GM18909 (cell line): ENCODE data around the gene TOP1.
A peak's percentile ranks its signal among the peaks of the same experiment; 100 is the strongest.

Source experiments
- ATAC-seq: cut with Tn5 transposase; IDR thresholded peaks from one replicate; pipeline ENCODE4 v1.9.1; 2021; ENCODE audit warnings: mild to moderate bottlenecking; ENCODE audit not compliant: unreplicated experiment, poor library complexity

Gene TOP1

DNA sequence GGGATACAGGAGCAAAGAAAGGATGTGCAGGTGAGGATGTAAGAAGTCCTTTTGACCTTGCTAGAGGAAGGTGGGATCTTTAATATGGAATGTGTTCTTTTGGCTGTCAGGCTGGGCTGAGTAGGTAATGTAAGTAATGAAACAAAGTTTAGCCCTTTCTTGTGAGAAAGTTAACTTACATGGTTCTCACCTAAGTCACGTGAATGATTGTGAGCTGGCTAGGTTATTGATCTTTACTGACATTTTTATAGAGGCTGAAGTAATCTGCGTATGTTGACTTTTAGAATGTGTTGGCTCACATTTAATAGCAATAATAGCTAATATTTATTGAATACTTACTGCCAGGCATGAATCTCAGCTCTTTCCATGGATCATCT, 2.6 kb downstream of the TOP1 start:
- no peak for ATAC-seq

DNA sequence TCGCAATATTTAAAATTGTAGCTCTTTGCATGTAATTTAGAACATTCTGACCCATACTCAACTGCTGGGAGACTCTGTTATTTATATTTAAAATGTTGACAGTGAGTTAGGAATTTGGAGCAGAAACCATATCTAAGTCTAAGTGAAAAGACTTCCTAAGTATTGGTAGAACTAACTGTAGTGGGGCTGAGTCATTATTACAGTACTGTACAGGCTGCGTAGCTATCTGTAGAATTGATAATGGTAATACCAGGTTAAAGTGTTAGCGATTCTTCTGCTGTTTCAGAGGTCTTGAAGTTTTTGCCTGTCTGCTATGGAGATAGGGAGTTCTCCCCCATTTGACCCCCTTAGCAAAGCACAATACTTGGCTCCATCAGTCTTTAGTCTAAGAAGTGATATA, 3.6 kb downstream of the TOP1 start:
- no peak for ATAC-seq

DNA sequence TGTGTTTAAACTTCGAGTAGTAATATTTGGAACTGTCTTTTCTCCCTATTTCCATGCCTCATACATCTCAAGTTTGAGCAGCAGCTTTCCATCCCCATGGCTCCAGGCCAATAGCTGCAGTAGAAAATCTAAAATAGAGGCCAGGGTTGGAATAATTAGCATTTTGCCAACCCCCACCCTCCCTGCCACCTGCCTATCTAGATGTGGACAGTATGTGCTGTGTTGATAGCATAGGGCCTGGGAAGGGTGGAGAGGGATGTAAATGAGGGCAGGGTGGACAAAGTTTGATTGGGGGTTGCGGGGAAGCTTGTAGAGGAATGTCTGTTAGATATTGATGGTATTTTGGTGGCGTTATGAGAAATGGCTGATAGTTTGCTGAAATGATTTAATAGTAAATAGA, 5.6 kb downstream of the TOP1 start:
- no peak for ATAC-seq

DNA sequence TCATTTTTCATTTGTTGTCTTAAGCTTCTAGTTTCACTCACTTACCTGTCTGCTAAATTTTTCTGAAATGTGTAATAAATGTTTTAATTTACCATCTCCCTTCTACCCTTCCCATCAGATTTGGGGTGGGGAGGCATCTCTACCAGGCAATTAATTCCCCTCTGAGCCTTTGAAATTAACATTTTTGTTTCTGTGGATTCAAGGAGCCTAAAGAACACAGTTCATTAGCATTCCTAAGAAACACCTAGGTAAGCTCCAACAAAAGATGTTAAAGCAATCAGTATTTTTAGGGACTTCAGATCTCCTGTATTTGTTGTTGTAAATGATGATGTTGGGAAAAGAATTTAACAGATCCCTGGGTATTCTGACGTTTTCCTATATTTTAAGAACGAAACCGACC, 6.6 kb downstream of the TOP1 start:
- ATAC-seq, result no peak

DNA sequence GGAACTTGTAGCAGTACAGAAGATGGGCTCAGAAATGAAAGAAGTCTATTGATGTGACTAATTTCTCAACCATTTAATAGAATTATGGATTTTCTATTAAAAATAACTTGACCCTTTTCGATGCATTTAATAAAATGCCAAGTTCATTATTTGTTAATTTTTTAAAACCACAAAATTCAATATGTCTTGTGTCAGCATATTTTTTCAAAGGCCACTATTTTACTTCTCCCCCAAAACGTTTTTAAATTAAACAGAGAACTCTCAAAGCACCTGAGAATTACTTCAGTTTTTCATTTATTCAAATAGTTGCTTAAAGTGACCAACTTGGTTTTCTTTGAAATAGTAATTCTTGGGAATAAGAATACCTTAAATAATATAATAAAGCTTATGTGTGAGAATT, 8.6 kb downstream of the TOP1 start:
- ATAC-seq, result no peak

DNA sequence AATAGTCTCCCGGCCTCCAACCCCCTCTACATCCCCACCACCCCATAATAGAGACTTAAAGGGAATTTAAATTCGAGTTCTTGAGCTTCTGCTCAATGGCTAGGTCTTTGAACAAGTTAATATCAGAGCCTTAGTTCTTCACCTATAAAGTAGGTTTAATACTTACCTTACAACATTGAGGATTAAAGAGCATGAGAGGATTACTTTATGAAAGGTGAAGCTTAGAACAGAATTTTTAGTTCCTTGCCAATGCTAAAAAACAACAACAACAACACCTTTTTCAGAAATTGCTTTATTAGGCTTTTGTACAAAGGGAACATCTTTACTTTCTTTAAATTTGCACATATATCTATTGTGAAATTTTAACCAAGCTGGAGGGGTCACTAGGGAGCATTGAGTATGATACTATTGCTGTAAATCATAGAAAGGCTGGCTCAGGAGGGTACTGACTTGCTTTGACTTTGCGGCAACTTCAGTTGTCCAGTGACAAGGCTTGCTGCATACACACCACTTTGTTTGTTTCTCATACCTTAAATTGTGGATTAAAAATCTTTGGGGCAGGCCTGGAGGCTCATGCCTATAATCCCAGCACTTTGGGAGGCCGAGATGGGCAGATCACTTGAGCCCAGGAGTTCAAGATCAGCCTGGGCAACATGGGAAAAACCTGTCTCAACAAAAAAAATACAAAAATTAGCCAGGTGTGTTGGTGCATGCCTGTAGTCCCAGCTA, 9.7 kb downstream of the TOP1 start:
- ATAC-seq, result no peak

DNA sequence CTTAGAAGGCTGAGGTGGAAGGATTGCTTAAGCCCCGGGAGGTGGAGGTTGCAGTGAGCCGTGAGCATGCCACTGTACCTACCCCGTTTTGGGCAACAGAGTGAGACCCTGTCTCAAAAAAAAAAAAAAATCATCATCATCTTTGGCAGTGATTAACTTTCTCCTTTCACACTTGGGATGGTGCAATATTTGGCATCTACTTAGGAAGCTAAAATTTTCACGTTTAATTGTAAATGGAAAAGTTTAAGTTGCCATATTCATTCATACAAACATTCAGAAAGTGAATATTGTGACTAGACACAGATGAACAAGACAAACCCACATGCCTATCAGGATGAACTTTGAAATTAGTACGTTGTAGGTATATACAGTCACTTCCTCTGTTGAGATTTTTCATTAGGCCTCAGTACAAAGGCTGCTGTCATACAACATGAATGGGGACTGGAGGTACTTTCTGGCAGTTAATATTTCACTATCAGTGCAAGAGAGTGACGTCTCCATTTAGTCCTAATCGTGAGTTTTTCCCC, 10.3 kb downstream of the TOP1 start:
- ATAC-seq, result peak; percentile 72

DNA sequence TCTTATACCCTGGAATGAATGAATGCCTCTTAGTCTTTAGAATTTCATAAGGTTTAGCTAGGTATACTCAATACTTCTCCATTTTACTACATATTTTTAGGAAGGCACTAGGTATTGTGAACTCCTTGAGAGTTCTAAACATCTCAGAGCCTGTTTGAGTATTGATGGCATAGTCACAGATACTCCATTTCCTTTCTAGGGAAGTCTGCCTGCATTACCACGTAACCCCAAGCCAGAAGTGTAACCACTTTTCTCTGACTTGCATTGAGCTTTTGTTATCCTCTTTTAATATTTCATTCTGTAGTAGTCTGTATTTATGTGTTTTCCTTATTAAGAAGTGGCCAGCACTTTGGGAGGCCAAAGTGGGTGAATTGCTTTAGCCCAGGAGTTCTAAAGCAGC, 12.2 kb downstream of the TOP1 start:
- ATAC-seq, result no peak

DNA sequence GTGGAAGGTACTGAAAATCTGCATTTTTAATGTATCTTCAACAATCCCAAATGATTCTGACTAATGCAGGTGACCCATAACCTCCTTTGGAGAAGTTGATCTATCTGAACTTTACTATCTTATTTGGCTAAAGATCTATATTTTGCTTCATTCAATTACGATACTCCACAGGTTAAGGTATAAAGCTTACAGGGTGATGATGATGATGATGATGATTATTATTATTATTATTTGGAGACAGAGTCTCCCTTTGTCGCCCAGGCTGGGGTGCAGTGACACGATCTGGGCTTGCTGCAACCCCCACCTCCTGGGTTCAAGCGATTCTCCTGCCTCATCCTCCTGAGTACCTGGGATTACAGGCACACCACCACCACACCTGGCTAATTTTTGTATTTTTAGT, 13.1 kb downstream of the TOP1 start:
- ATAC-seq, result no peak

DNA sequence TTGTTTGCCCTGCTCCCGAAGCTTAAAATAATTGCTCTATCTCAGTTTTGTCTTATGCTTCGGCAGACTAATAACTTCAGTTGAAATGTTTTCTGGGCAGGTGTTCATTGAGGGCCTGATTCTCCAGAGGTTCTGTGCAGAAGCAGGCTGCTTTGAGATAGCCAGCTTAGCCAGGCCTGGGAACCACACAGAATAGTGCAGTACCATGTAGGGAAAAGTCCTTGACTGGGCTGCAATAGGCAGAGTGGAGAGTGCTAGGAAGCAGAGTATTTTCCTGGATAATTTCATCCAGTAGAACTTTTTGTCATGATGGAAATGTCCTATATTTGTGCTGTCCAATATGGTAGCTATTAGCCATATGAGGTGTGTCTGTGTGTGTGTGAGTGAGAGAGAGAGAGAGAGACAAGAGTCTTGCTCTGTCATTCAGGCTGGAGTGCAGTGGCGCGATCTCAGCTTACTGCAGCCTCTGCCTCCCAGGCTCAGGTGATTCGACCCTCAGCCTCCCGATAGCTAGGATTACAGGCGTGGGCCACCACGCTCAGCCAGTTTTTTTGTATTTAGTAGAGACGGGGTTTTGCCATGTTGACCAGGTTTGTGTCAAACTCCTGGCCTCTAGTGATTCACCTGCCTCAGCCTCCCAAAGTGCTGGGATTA, 15.9 kb downstream of the TOP1 start:
- ATAC-seq, result no peak

DNA sequence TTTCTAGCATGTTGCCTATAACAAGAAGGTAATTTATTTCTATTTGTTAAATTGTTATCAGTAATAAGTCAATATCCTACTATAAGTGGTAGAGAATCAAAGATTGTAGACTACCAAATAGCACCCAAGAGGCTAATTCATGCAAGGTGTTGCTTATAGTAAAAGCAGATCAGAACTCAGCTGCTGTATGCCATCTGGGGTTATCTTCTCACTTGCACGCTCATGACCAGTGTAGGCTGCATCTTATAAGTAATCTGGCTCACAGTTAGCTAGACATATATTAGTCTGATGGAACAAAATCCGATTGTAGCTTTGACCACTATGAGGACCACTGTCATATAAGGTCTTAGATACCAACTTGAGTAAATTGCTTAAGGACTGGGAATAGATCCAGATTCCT, 17.0 kb downstream of the TOP1 start:
- no peak for ATAC-seq

DNA sequence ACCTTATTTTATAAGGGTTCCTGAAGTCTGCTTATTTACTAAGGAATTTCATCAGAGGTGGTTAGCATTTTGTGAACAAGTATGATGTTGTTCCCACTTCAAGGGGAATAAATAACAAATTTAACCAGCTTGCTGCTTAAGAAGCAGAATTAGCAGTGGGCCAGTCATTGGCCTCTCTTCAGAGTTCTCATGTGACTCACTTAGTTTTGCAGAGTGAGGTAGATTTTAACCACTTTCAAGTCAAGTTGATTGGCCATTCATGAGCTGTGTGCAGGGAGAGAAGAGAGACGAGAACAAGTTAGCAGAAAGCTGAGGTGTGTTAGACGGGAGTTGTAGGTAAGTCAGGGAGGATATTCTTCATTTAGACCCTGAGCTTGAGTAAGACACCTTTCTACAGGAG, 18.1 kb downstream of the TOP1 start:
- no peak for ATAC-seq

DNA sequence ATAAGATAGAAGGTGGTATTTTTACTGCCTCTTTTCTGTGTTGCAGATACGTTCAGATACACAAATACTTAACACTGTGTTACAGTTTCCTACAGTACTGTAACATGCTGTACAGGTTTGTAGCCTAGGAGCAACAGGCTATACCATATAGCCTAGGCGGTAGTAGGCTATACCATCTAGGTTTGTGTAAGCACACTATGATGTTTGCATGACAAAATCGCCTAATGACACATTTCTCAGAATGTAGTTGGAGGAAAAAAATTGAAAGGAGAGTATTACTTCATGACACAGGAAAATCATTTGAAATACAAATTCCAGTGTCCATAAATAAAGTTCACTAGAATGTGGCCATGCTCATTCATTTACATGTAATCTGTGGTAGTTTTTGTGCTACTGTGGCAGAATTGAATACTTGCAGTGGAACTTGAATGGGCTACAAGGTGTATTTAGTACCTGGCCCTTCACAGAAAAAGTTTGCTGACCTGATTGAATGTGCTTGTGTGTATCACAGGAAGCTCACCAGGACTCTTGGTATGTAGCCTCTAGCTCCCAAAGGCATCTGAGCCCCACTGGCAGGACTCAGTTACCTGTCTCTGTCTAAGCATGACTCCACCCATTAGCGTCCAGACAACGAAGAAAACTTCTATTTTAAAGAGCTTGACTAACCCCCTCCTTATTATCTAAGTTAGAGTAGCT, 18.8 kb downstream of the TOP1 start:
- peak; percentile 13 for ATAC-seq

DNA sequence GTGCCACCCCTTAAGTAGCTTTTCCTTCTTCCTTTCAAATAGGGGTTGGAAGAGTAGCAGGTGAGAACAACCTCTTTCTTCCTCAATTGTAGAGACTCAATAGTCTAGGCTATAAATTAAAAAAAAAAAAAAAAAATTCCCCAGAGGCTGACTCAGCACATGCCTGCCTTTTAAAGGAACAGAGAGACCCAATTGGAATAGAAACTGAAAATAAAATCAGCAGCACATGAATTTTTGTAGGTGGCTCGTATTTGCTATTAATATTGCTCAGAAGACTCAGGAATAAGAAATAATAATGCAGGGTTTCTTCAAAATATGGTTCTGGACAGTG, 19.3 kb downstream of the TOP1 start:
- peak; percentile 46 for ATAC-seq

DNA sequence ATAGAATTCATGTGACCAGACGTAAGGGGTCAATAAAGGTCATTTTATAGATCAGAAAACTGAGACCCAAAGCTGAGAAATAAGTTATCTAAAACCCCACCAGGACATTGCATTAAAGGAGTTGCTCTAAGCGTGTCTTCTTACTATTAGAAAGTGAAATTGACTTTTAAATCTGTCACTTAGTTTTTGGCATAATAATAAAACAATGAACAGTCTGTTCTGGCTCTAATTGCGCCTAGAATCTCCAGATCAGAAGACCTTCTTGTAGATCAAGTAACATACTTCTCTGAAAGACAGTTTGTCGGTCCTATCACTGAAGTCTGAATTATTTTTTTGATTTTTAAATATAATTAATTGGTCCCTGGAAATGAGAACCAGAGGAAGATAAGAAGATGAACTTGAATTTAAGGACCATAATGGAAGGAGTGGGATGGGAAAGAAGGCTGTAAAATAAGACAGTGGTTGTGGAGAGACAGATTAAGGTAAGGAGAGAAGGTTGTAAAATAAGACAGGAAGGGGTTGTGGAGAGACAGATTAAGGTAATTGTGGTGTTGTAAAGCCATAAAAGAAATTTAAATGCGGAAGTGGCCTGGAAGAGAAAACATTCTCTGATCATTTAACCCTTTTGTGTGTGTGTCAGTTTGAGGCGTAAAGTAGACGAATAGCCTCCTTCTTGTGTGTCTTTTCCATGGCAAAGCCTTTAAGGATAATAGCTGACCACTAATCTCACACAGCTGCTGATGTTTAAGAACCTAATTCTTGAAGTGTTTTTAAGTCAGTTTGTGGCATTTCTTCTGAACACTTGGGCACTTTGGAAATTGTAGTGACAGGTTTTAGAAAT, 20.1 kb downstream of the TOP1 start:
- ATAC-seq, result peak; percentile 10

DNA sequence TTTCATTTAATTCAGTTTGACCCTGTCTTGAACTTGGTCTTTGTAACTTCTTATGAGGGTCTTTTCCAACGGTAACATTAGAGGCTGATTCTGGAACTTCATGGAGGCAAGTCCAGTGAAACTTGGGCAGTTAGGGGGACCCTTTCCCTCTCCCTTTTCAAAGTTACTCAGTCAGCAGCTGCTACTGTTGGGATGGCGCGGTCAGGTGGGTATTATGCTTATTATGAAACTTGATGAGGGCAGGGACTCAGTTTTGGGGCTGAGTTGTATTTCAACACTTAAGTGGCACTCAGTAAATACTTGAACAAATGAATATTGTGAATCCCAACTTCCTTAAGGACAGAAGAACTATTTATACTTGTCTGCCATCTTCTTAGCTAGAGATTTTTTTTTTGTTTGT, 20.8 kb downstream of the TOP1 start:
- no peak for ATAC-seq

DNA sequence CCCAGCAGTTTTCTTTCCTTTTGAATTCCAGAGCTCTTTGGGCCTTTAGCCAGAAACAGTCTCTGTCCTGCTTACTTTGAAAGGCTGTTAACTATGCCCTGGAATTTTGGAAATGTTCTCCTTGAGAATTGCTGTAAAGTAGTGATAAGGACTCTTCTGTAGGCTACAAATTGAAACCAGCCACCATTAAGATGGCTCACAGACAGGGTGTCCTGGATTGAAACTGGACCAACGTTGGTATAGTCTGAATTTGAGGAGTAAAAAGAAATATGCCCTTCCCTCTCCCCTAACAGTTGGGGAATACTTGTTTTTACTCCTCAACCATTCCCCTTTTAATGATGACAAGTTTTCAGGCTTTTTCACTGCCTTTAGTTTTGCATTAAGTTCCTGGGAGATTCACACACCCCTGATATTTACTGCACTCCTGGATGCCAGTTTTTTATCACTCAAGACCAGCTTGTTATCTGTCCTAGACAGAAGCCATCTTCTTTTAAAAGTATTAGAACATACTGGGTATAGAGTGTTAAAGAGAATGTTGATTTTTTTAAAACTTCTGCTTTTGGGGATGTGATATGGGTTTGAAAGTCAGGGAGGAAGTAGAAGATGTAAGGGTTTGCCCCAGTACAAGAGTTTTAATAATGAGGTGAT, 21.9 kb downstream of the TOP1 start:
- no peak for ATAC-seq

DNA sequence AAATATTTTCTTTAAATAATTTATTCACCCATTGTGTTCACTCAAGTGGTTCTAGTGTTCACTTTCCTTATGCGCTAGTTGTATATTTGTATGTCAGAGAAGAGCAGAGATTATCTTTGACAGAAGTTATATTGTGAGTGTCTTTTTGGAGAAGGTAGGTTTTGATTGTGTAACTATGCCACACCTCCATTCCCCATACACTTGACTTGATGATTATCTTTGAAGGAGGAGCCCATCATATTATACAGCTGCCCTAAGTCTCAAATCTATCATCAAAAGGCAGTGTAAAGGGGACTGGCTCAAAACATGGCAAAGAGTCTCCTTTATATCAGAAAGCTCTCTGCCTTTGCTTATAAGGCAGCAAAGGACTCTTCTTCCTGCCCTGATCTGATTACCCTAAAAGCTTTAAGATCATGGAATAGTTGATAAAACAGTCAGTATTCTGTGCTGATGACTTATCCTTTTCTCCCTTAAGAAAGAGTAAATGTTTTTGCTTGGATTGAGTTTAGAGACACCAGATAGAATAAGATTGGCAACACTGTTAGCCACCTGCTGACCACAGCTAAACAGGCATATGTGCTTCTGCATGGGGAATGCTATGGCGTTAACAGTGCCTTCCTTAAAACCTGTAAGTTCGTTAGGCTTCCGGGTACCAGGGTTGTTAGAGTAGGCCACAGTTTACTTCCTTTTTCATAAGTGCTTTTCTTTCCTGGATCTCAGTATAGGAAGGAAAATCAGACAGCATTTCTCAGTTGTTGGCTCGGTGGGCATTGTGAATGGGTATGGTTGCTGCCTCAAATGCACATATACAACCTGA, 22.6 kb downstream of the TOP1 start:
- no peak for ATAC-seq

DNA sequence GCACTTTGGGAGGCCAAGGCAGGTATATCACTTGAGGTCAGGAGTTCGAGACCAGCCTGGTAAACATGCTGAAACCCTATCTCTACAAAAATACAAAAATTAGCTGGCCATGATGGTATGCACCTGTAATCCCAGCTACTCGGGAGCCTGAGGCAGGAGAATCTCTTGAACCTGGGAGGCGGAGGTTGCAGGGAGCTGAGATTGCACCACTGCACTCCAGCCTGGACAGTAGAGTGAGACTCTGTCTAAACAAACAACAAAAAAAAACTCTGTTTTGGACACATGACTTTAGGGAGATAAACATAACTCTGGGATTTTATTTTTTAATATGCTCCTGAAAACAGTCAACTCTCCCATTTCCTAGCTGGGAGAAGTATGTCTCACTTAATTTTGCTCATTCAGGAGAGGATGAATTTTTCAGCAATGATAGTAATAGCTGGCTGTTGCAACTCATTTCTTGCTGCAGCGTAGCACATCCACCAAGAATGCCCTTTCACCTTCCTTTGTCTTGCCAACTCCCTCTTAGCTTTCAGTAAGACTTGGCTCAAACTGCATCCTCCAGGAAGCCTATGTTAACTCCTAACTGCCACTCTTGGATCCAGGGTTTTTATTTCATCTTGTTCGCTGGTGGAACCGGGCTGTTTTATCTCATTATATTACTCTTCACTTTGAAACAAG, 24.3 kb downstream of the TOP1 start:
- ATAC-seq, result no peak
